CD4-positive, alpha-beta memory T cell (primary cell): Measurements from ENCODE around the gene TNFRSF6B. TPM values are rescaled to one million over a fixed set of nuclear protein-coding genes. Genes with fewer than 3 reads are reported as not detected.
A peak's percentile ranks its signal among the peaks of the same experiment; 100 is the strongest.

Experiments
- CTCF ChIA-PET: fragments of 350-600 bp; sonication (Branson Sonifier 250); formaldehyde crosslinking; loops from one replicate; lab custom pipeline; 2021; ENCODE audit warnings: inconsistent platforms; ENCODE audit not compliant: partially characterized antibody; lab: Charles Lee
- POLR2A ChIA-PET: fragments of 350-600 bp; sonication (Branson Sonifier 250); formaldehyde crosslinking; loops from one replicate; lab custom pipeline; 2021; ENCODE audit not compliant: partially characterized antibody; lab: Charles Lee
- DNase-seq, 5 donors: peaks; one replicate each; pipeline versions ENCODE4 v3.0.0 to v3.0.0-alpha.2; 2020 to 2022; ENCODE audit warnings: mixed read lengths in 1 of 5
- H3K27ac ChIP-seq: one replicate; pipeline ENCODE4 v1.7.0; 2013; ENCODE audit warnings: low read depth, low read length
- H3K27me3 ChIP-seq: 2 replicates; pipeline ENCODE4 v1.7.0; 2013; ENCODE audit warnings: mild to moderate bottlenecking, low read length, moderate library complexity; ENCODE audit not compliant: insufficient read depth
- H3K36me3 ChIP-seq: 2 replicates; pipeline ENCODE4 v1.7.0; 2013; ENCODE audit warnings: mild to moderate bottlenecking, low read length, moderate library complexity; ENCODE audit not compliant: insufficient read depth
- H3K4me1 ChIP-seq: 2 replicates; pipeline ENCODE4 v1.7.0; 2013; ENCODE audit warnings: mild to moderate bottlenecking, low read length, moderate library complexity; ENCODE audit not compliant: insufficient read depth
- H3K4me3 ChIP-seq, 2 donors: one replicate each; pipeline ENCODE4 v1.7.0; 2013; ENCODE audit warnings: low read length in 2 of 2, mild to moderate bottlenecking in 1 of 2
- H3K9me3 ChIP-seq, 2 donors: one replicate each; pipeline ENCODE4 v1.7.0; 2013; ENCODE audit warnings: low read length in 2 of 2, control low read depth in 1 of 2; ENCODE audit not compliant: control insufficient read depth in 1 of 2
- H3K27ac Mint-ChIP-seq, 7 donors: one replicate each; pipeline ENCODE4 v1.8.0; 2020 to 2021; ENCODE audit warnings: mixed read lengths in 7 of 7, mild to moderate bottlenecking in 6 of 7, inconsistent platforms in 3 of 7, moderate library complexity in 3 of 7
- H3K27me3 Mint-ChIP-seq, 2 donors: one replicate each; pipeline ENCODE4 v1.8.0; 2020 to 2021; ENCODE audit warnings: mixed read lengths in 2 of 2
- H3K36me3 Mint-ChIP-seq, 2 donors: one replicate each; pipeline ENCODE4 v1.8.0; 2020 to 2021; ENCODE audit warnings: mixed read lengths in 2 of 2, inconsistent platforms in 1 of 2, mild to moderate bottlenecking in 1 of 2
- H3K4me1 Mint-ChIP-seq, 4 donors: one replicate each; pipeline ENCODE4 v1.8.0; 2020 to 2021; ENCODE audit warnings: mixed read lengths in 4 of 4, mild to moderate bottlenecking in 1 of 4
- H3K4me3 Mint-ChIP-seq, 8 donors: one replicate each; pipeline ENCODE4 v1.8.0; 2020 to 2021; ENCODE audit warnings: mixed read lengths in 8 of 8, mild to moderate bottlenecking in 7 of 8, moderate library complexity in 6 of 8, inconsistent platforms in 3 of 8
- H3K9me3 Mint-ChIP-seq, 8 donors: one replicate each; pipeline ENCODE4 v1.8.0; 2020 to 2021; ENCODE audit warnings: mixed read lengths in 8 of 8, mild to moderate bottlenecking in 5 of 8, inconsistent platforms in 3 of 8, moderate library complexity in 1 of 8
- intact Hi-C: fragments of 100-400 bp; cut with micrococcal nuclease; formaldehyde crosslinking; loops from one replicate; pipeline ENCODE4 v1.15.1; 2023
- polyA plus RNA-seq, 2 donors: library from polyadenylated mRNA; unstranded; fragments of 300-500 nt; fragmentation: Illumina TruSeq; gene quantifications; one replicate each; pipeline ENCODE4 v1.2.3, GENCODE V29; 2021
- total RNA-seq, 2 experiments: library from RNA; stranded (reverse); gene quantifications; one replicate each; pipeline ENCODE4 v1.2.3, GENCODE V29; 2021

Gene TNFRSF6B
- total and polyA plus RNA-seq, 4 experiments from 2014 or later: not detected

- Mint-ChIP-seq H3K27ac (no peak overlapping the region), H3K4me3 (no peak overlapping the region), H3K4me1 (peaks cover 0 to 10% (median 1%) of the 10 kb centered on the region in 4 donors), H3K27me3 (no peaks in the 10 kb centered on the region), H3K36me3 (peaks cover 0 to 2% of the 10 kb centered on the region in 2 donors), H3K9me3 (peaks cover 0 to 3% (median 0%) of the 10 kb centered on the region in 8 donors)
- no peak overlapping the region for H3K4me3 ChIP-seq
- H3K9me3 ChIP-seq: no peaks in the 10 kb centered on the region
- ChIA-PET CTCF (no interaction called here), POLR2A (interaction anchor here (0.6 to 2.4 kb wide), 4 partner anchors 8 to 175 kb away, joined by 3 to 6 read pairs (median 4); partner anchors contain the start of genes ARFRP1, LIME1 and ZGPAT)
- no peaks in the 10 kb centered on the region for H3K27me3 ChIP-seq
- no peak overlapping the region for H3K27ac ChIP-seq
- DNase-seq: no peak
- H3K4me1 ChIP-seq: peaks cover 16% of the 10 kb centered on the region
- intact Hi-C loops: no loop called here
- H3K36me3 ChIP-seq: no peaks in the 10 kb centered on the region
Observed at GRCh38 chr20:63689046-63690002, 7.1 kb upstream of the TNFRSF6B start.

GRCh38 chr20:63690003-63690897 is 6.2 kb upstream of the TNFRSF6B start:
- H3K4me1 ChIP-seq: peaks cover 16% of the 10 kb centered on the region

GRCh38 chr20:63690898-63691710 is 5.3 kb upstream of the TNFRSF6B start:
- no peak for DNase-seq
- Mint-ChIP-seq H3K36me3 (peaks cover 0 to 2% of the 10 kb centered on the region in 2 donors), H3K9me3 (peaks cover 0 to 3% (median 0%) of the 10 kb centered on the region in 8 donors), H3K27ac (no peak overlapping the region), H3K4me1 (peaks cover 2 to 10% (median 2%) of the 10 kb centered on the region in 4 donors), H3K27me3 (no peaks in the 10 kb centered on the region), H3K4me3 (no peak overlapping the region)
- H3K4me1 ChIP-seq: peaks cover 18% of the 10 kb centered on the region
- no peak overlapping the region for H3K4me3 ChIP-seq
- H3K27me3 ChIP-seq: no peaks in the 10 kb centered on the region
- no peaks in the 10 kb centered on the region for H3K9me3 ChIP-seq
- intact Hi-C loops: no loop called here
- no peak overlapping the region for H3K27ac ChIP-seq
- POLR2A ChIA-PET: interaction anchor here (1.4 to 1.9 kb wide), 2 partner anchors 33 to 45 kb away, joined by 4 to 8 read pairs; partner anchors contain the start of genes LIME1 and RTEL1
- CTCF ChIA-PET: no interaction called here
- no peaks in the 10 kb centered on the region for H3K36me3 ChIP-seq

More at GRCh38 chr20:63690003-63690897, 6.2 kb upstream of the TNFRSF6B start:
- no peak for DNase-seq
- ChIA-PET POLR2A (interaction anchor here (1.9 to 2.4 kb wide), 2 partner anchors 32 to 47 kb away, joined by 5 to 8 read pairs; partner anchors contain the start of genes LIME1 and RTEL1), CTCF (no interaction called here)
- Histone ChIP-seq H3K4me3 (no peak overlapping the region), H3K9me3 (no peaks in the 10 kb centered on the region), H3K27ac (no peak overlapping the region), H3K36me3 (no peaks in the 10 kb centered on the region), H3K27me3 (no peaks in the 10 kb centered on the region)
- no peak overlapping the region for H3K4me3 Mint-ChIP-seq
- no peak overlapping the region for H3K27ac Mint-ChIP-seq
- peaks cover 0 to 10% (median 1%) of the 10 kb centered on the region in 4 donors for H3K4me1 Mint-ChIP-seq
- H3K27me3 Mint-ChIP-seq: no peaks in the 10 kb centered on the region
- peaks cover 0 to 2% of the 10 kb centered on the region in 2 donors for H3K36me3 Mint-ChIP-seq
- peaks cover 0 to 3% (median 0%) of the 10 kb centered on the region in 8 donors for H3K9me3 Mint-ChIP-seq
- intact Hi-C loops: no loop called here

- DNase-seq: no peak
- Mint-ChIP-seq H3K4me1 (peaks cover 3 to 10% (median 5%) of the 10 kb centered on the region in 4 donors), H3K4me3 (no peak overlapping the region), H3K9me3 (peaks cover 0 to 3% (median 0%) of the 10 kb centered on the region in 8 donors), H3K27me3 (no peaks in the 10 kb centered on the region), H3K36me3 (peaks cover 0 to 2% of the 10 kb centered on the region in 2 donors), H3K27ac (peak overlapping the region in 1 of 7 donors; percentile 64)
- POLR2A ChIA-PET: interaction anchor here (1.4 to 1.9 kb wide), 2 partner anchors 34 to 44 kb away, joined by 4 to 8 read pairs; partner anchors contain the start of genes LIME1 and RTEL1
- no peak overlapping the region for H3K27ac ChIP-seq
- no peaks in the 10 kb centered on the region for H3K9me3 ChIP-seq
- peaks cover 21% of the 10 kb centered on the region for H3K4me1 ChIP-seq
- intact Hi-C loops: no loop called here
- no peaks in the 10 kb centered on the region for H3K36me3 ChIP-seq
- CTCF ChIA-PET: no interaction called here
- no peaks in the 10 kb centered on the region for H3K27me3 ChIP-seq
- no peak overlapping the region for H3K4me3 ChIP-seq
Observed at GRCh38 chr20:63691711-63692435, 4.6 kb upstream of the TNFRSF6B start.

GRCh38 chr20:63692436-63693082 is 3.9 kb upstream of the TNFRSF6B start:
- Histone ChIP-seq H3K27ac (no peak overlapping the region), H3K27me3 (no peaks in the 10 kb centered on the region), H3K36me3 (no peaks in the 10 kb centered on the region), H3K4me3 (no peak overlapping the region), H3K9me3 (no peaks in the 10 kb centered on the region), H3K4me1 (peaks cover 21% of the 10 kb centered on the region)
- Mint-ChIP-seq H3K36me3 (peaks cover 0 to 2% of the 10 kb centered on the region in 2 donors), H3K27me3 (no peaks in the 10 kb centered on the region), H3K4me3 (no peak overlapping the region), H3K27ac (peak overlapping the region in 3 of 7 donors; percentile 29 to 64 (median 42)), H3K9me3 (peaks cover 0 to 3% (median 0%) of the 10 kb centered on the region in 8 donors), H3K4me1 (peaks cover 6 to 12% (median 8%) of the 10 kb centered on the region in 4 donors)
- ChIA-PET CTCF (no interaction called here), POLR2A (interaction anchor here (1.4 to 1.9 kb wide), 2 partner anchors 34 to 44 kb away, joined by 4 to 8 read pairs; partner anchors contain the start of genes LIME1 and RTEL1)
- DNase-seq: no peak
- intact Hi-C loops: no loop called here
